Measurements from ENCODE around the gene CHD3.

DNA sequence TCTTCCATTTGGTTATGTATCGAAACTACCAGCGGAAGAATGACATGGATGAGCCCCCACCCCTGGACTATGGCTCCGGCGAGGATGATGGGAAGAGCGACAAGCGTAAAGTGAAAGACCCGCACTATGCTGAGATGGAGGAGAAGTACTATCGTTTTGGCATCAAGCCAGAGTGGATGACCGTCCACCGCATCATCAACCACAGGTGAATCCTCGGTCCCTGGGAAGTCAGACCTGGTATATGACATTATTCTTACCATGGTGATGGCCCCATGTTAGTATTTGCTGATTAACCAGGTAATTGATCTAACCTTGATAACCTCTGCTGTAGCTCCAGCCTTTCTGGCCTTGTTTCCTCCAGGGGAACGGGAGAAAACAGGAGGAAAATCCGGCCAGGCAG is 8.5 kb downstream of the CHD3 start:
- TF ChIP-seq POLR2A (IDR thresholded peaks at IDR 0.05) (no peak), EP300 (IDR thresholded peaks at IDR 0.05) (no peak), POLR2AphosphoS5 (IDR thresholded peaks at IDR 0.05) (no peak)
- TF ChIP-seq, protein P1, sequence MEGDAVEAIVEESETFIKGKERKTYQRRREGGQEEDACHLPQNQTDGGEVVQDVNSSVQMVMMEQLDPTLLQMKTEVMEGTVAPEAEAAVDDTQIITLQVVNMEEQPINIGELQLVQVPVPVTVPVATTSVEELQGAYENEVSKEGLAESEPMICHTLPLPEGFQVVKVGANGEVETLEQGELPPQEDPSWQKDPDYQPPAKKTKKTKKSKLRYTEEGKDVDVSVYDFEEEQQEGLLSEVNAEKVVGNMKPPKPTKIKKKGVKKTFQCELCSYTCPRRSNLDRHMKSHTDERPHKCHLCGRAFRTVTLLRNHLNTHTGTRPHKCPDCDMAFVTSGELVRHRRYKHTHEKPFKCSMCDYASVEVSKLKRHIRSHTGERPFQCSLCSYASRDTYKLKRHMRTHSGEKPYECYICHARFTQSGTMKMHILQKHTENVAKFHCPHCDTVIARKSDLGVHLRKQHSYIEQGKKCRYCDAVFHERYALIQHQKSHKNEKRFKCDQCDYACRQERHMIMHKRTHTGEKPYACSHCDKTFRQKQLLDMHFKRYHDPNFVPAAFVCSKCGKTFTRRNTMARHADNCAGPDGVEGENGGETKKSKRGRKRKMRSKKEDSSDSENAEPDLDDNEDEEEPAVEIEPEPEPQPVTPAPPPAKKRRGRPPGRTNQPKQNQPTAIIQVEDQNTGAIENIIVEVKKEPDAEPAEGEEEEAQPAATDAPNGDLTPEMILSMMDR (IDR thresholded peaks at IDR 0.05), result no peak
